GM18909 (cell line): ENCODE results near the gene FOXO3.

Experiments
- ATAC-seq: cut with Tn5 transposase; IDR thresholded peaks from one replicate; pipeline ENCODE4 v1.9.1; 2021; ENCODE audit warnings: mild to moderate bottlenecking; ENCODE audit not compliant: unreplicated experiment, poor library complexity

Gene FOXO3

DNA sequence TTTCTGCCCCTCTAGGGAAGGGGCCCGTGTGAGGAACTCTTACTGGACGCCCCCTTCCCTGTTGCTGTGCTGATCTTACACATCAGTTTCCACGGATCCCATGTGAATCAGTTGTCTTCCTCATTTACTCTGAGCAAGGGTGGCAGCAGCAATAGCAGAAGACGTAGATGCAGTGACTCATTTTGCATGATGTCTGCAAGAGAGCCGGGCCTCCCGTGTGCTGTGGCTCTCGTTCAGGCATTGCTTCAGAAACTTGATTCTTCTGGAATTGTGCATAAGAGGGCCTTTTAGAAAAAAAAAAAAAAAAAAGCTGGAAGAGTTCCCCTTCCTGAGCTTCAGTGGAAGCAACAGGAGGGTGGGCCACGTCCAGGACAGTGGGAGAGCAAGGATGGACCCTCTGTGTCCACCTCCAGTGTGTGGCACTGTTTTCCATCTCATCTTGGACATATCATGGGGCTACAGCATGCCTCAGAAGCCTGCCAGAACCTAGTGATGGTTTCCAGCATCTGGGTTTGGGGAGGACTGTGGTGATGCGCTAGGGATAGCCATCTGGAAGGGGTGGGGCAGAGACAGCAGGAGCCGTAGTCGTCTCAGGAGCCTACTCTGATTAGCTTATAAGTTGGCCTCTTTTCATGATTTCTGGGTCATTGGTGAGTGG lies 62.1 kb downstream of the FOXO3 start:
- ATAC-seq: no peak

DNA sequence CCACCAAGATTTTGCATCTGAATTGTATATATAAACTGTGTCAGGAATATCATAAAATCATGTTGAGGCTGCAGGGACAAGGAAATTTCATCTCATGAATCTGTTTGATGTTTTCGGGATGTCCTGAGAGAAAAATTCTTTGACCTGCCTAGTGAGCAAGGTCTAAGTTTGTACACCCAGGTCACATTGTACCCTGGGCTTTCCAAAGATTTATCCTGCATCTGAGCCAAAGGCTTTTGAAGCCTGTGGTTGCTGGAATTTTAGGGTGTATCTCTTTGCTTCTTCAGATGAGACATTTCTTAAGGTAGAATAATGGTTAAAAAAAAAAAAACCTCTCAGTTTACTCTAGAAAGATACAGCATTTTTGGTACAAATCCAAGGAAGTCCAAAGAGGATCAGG lies 63.3 kb downstream of the FOXO3 start:
- no peak for ATAC-seq

DNA sequence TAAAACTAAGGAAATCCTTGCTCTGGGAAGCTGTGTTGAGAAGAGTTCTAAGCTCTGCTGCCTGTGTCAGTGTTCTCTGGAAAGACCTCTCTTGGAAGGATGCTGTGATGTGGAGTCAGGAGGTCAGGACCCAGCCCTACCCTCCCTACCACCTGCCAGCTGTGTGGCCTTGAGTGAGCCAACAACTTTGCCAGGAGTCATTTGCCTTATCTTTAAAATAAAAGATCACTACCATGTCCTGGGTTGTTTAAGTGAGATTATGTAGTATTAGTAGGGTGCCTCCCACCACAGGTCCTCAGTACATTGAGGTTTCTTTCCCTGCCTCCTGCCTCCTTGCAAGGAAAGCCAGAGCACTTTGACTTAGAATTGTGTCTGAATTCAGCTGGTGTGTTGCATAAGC lies 64.9 kb downstream of the FOXO3 start:
- ATAC-seq: no peak

DNA sequence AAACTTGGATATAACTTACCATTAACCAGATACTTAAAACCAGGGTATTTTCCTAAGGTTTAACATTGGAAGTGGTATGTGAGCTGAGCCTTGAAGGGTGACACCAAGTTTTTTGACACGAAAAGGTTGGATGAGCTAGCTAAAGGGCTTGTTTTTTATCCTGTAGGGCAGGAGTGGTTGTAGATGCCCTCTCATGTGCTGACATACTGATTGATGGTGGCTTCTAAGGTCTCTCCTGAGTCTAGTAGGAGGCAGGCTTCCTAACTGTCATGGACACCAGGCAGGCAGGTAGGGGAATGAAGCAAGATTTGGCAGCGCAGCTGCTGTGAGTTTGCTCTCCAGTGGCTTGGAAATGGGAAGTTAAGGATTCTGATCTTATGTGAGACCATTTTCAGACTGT lies 66.1 kb downstream of the FOXO3 start:
- no peak for ATAC-seq

DNA sequence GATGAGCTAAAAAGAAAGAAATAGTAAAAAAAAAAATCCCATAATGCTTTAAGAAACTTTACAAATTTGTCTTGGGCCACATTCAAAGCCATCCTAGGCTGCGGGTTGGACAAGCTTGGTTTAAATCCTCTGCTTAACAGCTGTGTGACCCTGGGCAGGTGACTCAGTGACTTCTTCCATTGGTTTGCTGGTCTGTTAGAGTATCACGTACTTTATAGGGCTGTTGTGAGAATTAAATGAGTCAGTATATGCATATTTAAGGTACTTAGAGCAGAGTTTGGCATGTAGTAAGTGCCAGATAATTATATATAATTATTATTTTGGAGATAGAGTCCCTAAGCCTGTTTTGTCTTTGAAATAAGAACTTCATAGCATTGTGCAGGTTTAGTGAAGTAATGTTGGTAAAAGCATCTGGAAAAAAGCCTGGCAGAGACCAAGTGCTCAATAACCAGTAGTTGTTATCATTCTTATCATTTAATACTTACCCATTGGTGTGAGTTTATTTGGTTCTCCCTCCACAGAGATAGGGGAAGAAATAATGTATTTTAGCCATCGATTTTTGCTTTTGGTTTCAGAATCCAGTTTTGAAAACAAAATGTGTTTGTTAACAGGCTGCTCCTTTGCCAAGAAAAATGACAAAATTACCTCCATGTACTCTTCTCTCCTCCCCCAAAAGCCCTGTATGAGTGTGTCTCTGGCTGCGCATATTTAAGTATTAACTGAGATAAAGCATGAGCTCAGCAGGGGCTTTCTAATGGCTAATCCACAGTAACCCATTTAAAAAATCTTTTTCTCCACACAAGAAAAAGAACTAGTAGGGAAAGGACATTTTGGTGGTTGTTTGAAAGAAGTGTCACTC lies 67.2 kb downstream of the FOXO3 start:
- ATAC-seq: no peak

DNA sequence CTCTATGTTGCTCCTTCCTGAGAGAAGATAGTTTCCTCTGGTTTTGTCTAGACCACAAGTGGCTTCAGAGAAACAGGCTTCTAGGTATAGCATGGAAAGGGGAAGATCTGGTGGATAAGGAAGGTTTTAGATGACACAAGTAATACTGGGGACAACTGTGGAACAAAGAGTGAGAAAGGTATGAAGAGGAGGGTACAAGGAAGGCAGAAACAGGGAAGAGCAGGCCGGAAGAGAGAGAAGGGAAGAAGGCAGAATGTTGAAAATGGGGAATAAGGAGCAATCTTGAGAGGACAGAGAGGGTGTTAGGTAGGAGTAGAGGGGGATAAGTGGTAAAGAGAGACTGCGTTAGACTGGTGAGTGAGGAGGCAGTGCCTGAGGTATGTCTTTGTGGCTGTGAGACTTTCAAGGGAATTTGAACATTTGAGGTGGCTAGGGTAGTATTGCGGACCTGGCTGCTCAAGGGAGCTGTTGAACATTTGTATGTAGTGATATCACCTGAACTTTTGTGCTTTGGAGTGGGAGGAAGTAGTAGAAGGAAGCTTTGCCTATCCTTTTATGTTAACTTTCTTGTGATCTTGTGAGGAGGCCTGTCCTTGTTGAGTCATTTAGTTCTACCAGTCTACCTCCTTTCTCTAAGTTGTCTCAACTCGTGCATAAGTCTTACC lies 69.5 kb downstream of the FOXO3 start:
- ATAC-seq: no peak

DNA sequence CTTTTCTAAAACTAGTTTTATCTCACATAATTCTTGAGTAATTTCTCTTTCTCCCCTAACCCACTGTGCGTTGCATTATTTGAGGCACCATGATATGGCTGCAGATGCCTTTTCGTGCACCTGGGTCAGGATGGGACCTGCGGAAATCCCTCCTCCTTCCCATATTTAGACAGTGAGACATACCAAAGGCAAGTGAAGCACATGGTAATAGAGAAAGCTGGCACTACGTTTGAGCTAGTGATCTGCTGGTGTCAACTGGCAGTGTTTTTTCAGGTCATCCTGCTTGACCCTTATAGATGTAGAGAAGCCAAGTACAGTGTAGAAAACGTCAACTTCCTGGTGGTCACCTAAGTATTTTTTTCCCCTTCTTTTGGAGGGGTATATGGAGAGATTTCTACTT lies 71.7 kb downstream of the FOXO3 start:
- no peak for ATAC-seq

DNA sequence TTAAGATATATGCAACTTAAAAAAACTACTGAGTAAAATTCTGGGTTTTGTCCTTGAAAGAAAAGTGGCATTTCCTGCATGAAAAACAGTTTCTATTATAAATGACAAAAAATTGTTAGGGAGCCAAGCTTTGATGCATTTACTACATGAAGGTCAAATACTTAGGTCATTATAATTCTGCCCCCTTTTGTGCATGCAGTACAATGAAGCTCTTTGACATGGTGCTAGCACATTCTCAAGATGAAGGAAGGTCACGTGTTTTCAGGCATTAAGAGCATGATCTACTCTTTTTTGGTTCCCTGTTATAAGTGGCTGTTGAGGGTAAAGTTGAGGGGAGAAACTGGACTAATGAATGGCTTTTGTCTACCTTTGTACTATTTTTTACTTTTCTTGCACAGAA lies 72.7 kb downstream of the FOXO3 start:
- ATAC-seq: no peak

DNA sequence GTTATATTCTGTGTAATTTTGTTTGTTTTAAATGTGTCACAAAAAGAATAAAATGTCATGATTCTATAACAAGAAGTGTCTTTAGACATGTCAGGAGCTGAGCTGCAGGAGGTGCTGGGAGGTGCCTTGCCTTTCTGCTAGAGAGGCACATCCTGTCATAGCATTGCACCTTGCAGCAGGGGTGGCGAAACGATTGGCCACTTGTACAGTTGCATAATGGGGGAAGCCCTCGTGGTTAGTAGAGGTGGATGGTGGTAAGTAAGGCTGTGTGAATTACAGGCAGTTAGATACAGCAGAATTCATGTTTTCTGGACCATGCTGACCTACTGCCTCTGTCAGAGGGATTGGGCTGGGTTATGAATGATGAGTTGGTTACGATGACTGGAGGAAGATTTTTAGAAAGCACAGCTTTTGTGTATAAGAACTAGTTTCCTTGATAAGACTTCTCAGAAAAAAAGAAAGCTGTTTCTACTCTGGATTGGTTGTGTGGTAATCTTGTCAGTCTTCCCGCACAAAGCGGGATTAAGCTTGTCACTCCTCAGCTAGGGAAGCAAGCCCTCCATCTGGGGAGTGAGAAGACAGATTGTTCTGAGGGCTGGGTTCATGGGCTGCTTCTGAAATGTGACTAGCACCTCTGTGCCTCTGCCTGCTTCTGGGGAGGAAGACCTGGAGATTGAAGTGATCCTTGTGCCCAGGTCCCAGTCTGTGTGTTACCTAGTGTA lies 74.9 kb downstream of the FOXO3 start:
- no peak for ATAC-seq

DNA sequence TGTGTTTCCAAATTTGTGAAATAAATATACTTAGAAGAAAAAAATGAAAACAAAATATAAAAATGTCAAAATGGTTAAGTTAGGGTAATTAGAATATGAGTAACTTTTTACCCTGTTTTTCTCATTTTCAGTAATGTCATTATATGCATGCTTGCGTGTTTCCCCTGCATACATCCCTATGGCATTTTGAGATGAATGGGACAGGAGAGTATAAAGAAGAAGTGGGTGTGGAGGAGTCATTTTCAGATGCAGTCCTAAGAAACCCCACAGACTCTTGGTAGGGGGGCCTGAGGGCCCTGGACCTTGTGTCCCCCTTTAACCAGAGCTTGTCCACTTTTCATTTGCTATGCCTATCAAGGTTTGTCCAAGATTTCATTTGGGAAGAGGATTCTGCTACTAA lies 77.2 kb downstream of the FOXO3 start:
- ATAC-seq: no peak

DNA sequence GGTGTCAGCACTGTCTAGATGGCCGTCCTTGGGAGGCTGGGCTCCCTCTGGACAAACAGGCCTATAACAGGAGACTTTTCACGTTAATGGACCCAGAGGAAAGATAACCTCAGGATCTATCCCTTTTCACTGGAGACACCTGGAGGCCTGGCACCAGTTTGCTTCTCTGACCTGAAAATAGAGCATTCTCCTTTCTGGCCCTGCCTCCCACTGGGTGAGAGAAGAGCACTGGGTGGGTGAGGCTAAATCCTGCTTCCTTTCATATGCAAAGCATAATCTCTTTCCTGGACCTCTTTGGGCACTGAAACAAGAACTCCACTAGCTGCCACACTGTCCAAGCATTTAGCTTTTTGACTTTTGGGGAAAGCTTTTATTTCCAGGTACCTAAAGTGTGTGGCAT lies 78.3 kb downstream of the FOXO3 start:
- no peak for ATAC-seq

DNA sequence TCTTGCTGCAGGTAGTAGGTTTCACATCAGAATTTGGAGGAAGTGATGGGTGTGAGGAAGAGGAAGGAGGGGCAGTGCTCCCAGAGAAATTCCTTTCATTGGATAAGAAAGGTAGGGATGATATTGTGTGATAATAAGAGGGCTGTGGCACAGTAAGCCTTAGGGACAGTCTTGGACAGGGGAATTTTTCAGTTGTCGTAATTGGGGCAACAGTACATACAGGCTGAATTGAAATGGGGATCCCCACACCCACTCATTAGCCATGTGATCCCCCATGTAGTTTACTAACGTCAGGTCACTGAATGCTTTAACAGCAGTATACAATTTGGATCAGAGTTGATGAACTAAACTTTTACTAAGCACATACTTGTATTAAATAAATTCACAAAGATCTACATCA lies 79.4 kb downstream of the FOXO3 start:
- no peak for ATAC-seq

DNA sequence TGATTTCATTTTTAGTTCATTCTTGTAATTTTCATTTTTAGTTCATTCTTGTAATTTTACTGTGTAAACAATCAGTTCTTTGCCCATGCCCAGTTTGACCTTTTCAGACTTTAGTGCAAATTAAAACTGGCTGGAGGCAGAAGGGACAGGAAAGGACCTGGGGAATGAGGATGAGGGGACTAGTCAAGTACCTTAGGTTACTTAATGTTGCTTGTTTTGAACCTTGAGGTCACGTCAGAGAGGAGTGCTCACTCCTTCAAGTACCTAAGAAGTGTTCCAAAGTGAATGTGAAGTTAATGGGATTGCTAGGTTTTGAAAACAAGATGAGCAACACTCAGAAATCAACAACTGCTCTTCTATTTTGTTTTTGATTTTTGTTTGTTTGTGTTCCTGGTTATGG lies 82.5 kb downstream of the FOXO3 start:
- ATAC-seq: no peak

DNA sequence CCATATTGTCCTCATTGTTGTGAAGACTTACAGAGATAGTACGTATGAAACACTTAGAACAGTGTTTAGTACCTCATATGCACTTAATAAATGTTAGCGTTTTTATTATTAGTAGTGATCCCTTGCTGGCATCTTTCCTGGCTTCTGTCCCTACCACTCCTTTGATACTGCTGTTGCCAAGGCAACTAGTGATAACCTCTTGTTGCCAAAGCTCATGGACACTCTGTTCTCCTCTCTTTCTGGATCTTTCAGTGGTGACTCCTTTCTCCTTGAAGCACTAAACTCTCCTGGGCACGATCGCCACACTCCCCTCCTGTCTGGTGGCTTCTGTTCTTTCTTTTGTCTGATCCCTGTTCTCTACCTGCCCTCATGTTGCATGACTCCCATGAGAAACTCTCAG lies 83.5 kb downstream of the FOXO3 start:
- ATAC-seq: no peak

DNA sequence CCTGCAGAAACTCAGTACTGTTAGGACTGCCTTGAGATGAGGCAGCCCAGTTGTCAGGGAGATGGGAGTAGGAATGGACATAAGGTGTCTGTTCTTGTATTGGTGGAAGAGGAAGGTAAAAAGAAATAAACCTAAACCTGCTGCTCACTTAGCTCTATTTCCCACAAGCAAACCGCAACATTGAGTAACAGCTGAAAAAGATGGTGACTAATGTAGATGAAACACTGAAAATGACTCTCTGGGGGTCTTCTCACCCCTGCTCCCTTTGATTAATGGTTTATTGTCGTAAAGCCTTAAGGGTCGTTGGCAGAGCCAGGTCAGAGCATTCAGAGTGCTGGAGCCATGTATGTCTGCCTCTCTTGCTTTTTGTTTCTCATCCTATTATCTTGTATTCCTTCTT lies 87.5 kb downstream of the FOXO3 start:
- ATAC-seq: no peak

DNA sequence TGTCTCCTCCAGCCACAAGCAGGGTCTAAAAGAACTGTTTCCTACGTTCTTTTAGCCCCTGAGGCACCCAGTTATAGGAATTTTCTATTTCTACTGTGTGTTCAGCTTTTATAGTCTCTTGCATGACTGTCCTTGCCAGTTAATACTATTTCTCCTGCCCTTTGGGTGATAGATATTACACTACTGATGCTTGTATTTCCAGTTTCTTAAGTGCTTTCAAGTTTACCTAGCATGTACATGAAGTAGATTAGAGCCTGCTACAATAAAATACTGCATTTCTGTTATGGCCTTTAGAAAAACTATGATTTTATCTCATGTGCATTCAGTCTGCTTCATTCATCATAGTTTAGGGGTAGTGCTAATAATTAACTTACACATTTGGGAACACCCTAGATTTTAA lies 89.6 kb downstream of the FOXO3 start:
- no peak for ATAC-seq

DNA sequence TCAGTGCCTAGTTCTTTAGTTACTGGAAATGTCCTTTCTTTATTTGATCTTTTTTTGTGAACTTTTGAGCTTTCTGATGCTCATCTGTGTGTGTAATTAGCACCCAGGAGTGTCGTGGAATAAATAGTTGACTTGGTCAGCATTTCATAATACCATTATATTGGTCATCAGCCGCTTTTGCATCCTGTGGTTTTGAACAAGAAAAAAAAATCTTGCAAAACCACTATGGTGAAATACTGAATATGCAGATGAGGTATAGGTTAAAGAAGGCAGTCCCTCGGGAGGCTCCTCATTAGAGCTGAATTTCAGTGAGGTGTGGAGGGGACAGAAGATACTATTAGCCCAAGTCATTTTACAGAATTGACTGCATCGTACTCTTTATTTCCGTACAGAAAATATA lies 90.1 kb downstream of the FOXO3 start:
- no peak for ATAC-seq

DNA sequence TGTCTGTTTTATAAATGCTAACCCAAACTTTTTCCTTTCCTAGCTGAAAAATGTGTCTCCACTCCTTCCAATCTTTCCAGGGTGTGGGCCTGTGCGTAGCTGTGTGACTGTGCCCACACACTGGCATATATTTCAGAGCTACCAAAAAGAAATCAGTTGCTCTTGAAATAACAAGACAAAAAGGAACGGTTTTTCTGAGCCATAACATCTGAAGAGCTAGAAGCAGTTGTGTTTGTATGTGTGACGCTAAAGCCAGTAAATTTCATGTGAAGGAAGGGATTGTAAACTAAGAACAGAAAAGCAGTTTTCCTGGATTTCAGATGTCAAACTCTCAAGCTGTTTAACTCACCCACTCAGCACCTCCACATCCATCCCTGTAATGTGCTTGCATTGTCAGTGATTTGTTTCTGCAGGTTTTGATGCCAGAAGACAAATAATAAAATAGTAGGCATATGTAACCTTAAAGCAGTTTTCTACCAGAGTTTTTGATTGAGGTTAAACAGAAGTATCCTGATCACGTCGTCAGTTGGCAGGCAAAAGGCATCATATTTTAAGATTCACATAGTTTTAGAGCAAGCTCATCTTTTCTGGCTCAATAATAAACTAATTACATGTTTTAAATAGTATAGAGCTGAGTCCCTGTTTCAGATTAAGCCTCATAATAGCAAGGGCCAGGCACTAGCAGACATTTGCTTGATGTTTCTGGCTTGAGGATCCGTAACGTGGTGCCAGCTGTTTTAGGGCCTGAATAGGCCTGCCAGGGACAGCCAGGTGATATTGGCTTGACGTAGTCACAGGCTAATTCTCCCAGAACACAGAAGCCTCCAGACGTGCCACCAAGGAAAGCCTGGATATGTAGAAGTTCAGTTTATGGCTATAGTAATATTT lies 90.9 kb downstream of the FOXO3 start:
- no peak for ATAC-seq

DNA sequence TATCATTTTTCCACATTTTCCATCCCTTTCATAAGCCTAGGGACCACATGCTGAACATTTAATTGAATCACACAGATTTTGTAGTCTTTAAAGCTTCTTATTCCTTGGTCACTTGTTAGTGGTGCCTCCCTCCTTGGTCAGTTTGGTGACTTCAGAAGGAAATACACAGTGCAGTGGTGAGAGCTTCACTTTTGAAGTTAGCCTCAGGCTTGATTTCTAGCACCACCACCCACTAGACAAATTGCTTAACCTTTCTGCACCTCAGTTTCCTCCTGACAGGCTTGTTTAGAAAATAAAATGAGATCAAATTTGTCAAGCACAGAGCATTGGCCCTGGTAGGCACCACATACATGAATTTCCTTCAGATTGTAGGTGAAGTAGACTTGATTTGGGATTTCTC lies 91.7 kb downstream of the FOXO3 start:
- no peak for ATAC-seq

DNA sequence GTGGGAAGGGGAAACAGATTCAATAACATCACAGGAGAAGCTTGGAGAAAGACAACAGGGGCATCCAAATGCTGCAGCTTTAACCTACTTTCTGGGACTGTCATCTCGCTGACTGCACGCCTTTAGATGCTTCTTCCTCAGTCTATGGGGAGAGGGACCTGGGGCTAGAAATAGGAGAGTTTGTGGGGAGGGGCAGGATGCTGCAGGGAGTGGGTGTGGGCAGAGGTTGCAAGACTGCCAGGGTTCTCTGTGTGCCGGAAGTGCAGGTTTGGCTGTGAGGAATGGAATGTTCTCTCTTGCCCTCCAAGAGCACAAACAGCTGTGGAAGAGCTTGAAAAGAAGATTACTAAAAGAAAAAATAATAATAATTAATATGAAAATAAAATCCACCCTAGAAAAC lies 93.2 kb downstream of the FOXO3 start:
- no peak for ATAC-seq
